H9 (cell line): ENCODE results near the gene TPCN2. TPM values are rescaled to one million over a fixed set of nuclear protein-coding genes. Genes with fewer than 3 reads are reported as not detected.

Source experiments
- DNase-seq: peaks from one replicate; pipeline ENCODE4 v3.0.0-alpha.2; 2017
- H2AFZ ChIP-seq: one replicate; pipeline ENCODE4 v1.6.1; 2013; ENCODE audit warnings: mild to moderate bottlenecking, low read length, control low read depth, moderate library complexity
- H2AK5ac ChIP-seq: 2 replicates; pipeline ENCODE4 v1.6.1; 2013; ENCODE audit warnings: low read length, control low read depth, mixed read lengths; ENCODE audit not compliant: insufficient read length
- H2BK120ac ChIP-seq: one replicate; pipeline ENCODE4 v1.6.1; 2013; ENCODE audit warnings: low read depth, mild to moderate bottlenecking, low read length, control low read depth, inconsistent platforms; ENCODE audit not compliant: poor library complexity, severe bottlenecking
- H2BK12ac ChIP-seq: 2 replicates; pipeline ENCODE4 v1.6.1; 2013; ENCODE audit warnings: low read length, control low read depth, mixed read lengths, low read depth; ENCODE audit not compliant: insufficient read length
- H2BK15ac ChIP-seq: 2 replicates; pipeline ENCODE4 v1.6.1; 2013; ENCODE audit warnings: low read depth, low read length, control low read depth
- H2BK20ac ChIP-seq: one replicate; pipeline ENCODE4 v1.6.1; 2013; ENCODE audit warnings: low read depth, mild to moderate bottlenecking, low read length, control low read depth, inconsistent platforms; ENCODE audit not compliant: poor library complexity, severe bottlenecking
- H2BK5ac ChIP-seq: 2 replicates; pipeline ENCODE4 v1.6.1; 2013; ENCODE audit warnings: low read length, control low read depth, mixed read lengths; ENCODE audit not compliant: insufficient read length
- H3K14ac ChIP-seq: 2 replicates; pipeline ENCODE4 v1.6.1; 2013; ENCODE audit warnings: low read length, control low read depth; ENCODE audit not compliant: insufficient read depth
- H3K18ac ChIP-seq: 2 replicates; pipeline ENCODE4 v1.6.1; 2013; ENCODE audit warnings: low read depth, mild to moderate bottlenecking, mixed read lengths, low read length, control low read depth; ENCODE audit not compliant: insufficient read length
- H3K23ac ChIP-seq: 2 replicates; pipeline ENCODE4 v1.6.1; 2013; ENCODE audit warnings: low read length, control low read depth, mixed read lengths, low read depth; ENCODE audit not compliant: insufficient read length
- H3K23me2 ChIP-seq: 2 replicates; pipeline ENCODE4 v1.6.1; 2013; ENCODE audit warnings: low read depth, mild to moderate bottlenecking, mixed read lengths, low read length, control low read depth; ENCODE audit not compliant: insufficient read length, poor library complexity, severe bottlenecking
- H3K27ac ChIP-seq: 2 replicates; pipeline ENCODE4 v1.5.1; 2013; ENCODE audit warnings: low read length, control low read depth, mixed read lengths, low read depth; ENCODE audit not compliant: insufficient read length
- H3K27me3 ChIP-seq: 2 replicates; pipeline ENCODE4 v1.6.1; 2013; ENCODE audit warnings: low read length, control low read depth, inconsistent platforms; ENCODE audit not compliant: insufficient read depth
- H3K4ac ChIP-seq: 2 replicates; pipeline ENCODE4 v1.6.1; 2013; ENCODE audit warnings: low read depth, mild to moderate bottlenecking, control low read depth, inconsistent platforms, low read length, moderate library complexity
- H3K4me1 ChIP-seq: 2 replicates; pipeline ENCODE4 v1.6.1; 2013; ENCODE audit warnings: low read length, control low read depth, inconsistent platforms; ENCODE audit not compliant: insufficient read depth
- H3K4me2 ChIP-seq: 2 replicates; pipeline ENCODE4 v1.6.1; 2013; ENCODE audit warnings: low read length, control low read depth, mixed read lengths; ENCODE audit not compliant: insufficient read length, insufficient read depth
- H3K56ac ChIP-seq: 2 replicates; pipeline ENCODE4 v1.6.1; 2013; ENCODE audit warnings: low read depth, mild to moderate bottlenecking, mixed read lengths, low read length, control low read depth; ENCODE audit not compliant: insufficient read length
- H3K79me1 ChIP-seq: 2 replicates; pipeline ENCODE4 v1.6.1; 2013; ENCODE audit warnings: low read depth, mild to moderate bottlenecking, moderate library complexity, low read length, control low read depth, inconsistent platforms; ENCODE audit not compliant: insufficient read depth, poor library complexity, severe bottlenecking
- H3K79me2 ChIP-seq: 2 replicates; pipeline ENCODE4 v1.6.1; 2013; ENCODE audit warnings: low read length, control low read depth, inconsistent platforms; ENCODE audit not compliant: insufficient read depth
- H3K9ac ChIP-seq: 2 replicates; pipeline ENCODE4 v1.6.1; 2013; ENCODE audit warnings: low read length, control low read depth, mixed read lengths; ENCODE audit not compliant: insufficient read length; ENCODE audit errors: extremely low read depth
- H3K9me3 ChIP-seq: one replicate; pipeline ENCODE4 v1.6.1; 2013; ENCODE audit warnings: low read depth, low read length, inconsistent platforms; ENCODE audit not compliant: control insufficient read depth
- H3T11ph ChIP-seq: one replicate; pipeline ENCODE4 v1.6.1; 2013; ENCODE audit warnings: mild to moderate bottlenecking, low read length, control low read depth, inconsistent platforms
- H4K20me1 ChIP-seq: one replicate; pipeline ENCODE4 v1.6.1; 2013; ENCODE audit not compliant: control insufficient read depth, insufficient read length, insufficient read depth
- H4K5ac ChIP-seq: 2 replicates; pipeline ENCODE4 v1.6.1; 2013; ENCODE audit warnings: low read depth, mild to moderate bottlenecking, mixed read lengths, low read length, control low read depth; ENCODE audit not compliant: insufficient read length
- H4K8ac ChIP-seq: replicated peaks from 2 replicates; pipeline ENCODE4 v1.6.1; 2013; ENCODE audit warnings: low read length, control low read depth, mixed read lengths, low read depth; ENCODE audit not compliant: insufficient read length
- H4K91ac ChIP-seq: 2 replicates; pipeline ENCODE4 v1.6.1; 2013; ENCODE audit warnings: low read depth, mild to moderate bottlenecking, moderate library complexity, mixed read lengths, low read length, control low read depth; ENCODE audit not compliant: insufficient read length
- H3K27ac Mint-ChIP-seq, 3 experiments: 2 replicates in 2 of 3; 3 replicates in 1 of 3; pipeline ENCODE4 v1.8.0; 2020 to 2021; ENCODE audit warnings: mixed read lengths in 3 of 3, mild to moderate bottlenecking in 1 of 3, moderate library complexity in 1 of 3
- H3K27me3 Mint-ChIP-seq: 2 replicates; pipeline ENCODE4 v1.8.0; 2021; ENCODE audit warnings: low read depth, mild to moderate bottlenecking, moderate library complexity, mixed read lengths
- H3K36me3 Mint-ChIP-seq, 3 experiments: 2 replicates in 2 of 3; 3 replicates in 1 of 3; pipeline ENCODE4 v1.8.0; 2020 to 2021; ENCODE audit warnings: low read depth in 3 of 3, mixed read lengths in 3 of 3; ENCODE audit not compliant: insufficient read depth in 1 of 3
- H3K4me1 Mint-ChIP-seq, 2 experiments: 2 replicates each; pipeline ENCODE4 v1.8.0; 2020; ENCODE audit warnings: mixed read lengths in 2 of 2
- H3K4me3 Mint-ChIP-seq, 2 experiments: 2 replicates in 1 of 2; 3 replicates in 1 of 2; pipeline ENCODE4 v1.8.0; 2020 to 2021; ENCODE audit warnings: mild to moderate bottlenecking in 2 of 2, mixed read lengths in 2 of 2, moderate library complexity in 1 of 2
- H3K9me3 Mint-ChIP-seq, 2 experiments: 2 replicates in 1 of 2; 3 replicates in 1 of 2; pipeline ENCODE4 v1.8.0; 2020; ENCODE audit warnings: mild to moderate bottlenecking in 2 of 2, mixed read lengths in 2 of 2, moderate library complexity in 1 of 2
- WGBS: extraction: QIAGEN DNeasy Blood & Tissue Kit; methylation state at CpG from one replicate; pipeline ENCODE4 v1.1.7; 2013; ENCODE audit warnings: missing lambda C conversion rate, low lambda C conversion rate, mixed read lengths; ENCODE audit not compliant: insufficient read length; ENCODE audit errors: extremely low coverage; 5-methylcytosine and 5-hydroxymethylcytosine counted together
- total RNA-seq: library from RNA; stranded (reverse); gene quantifications from 2 replicates; pipeline ENCODE4 v1.2.1, GENCODE V29; 2021
- TF ChIP-seq, protein P1 (sequence below): fragments of 200-600 bp; sonication (generic); conservative IDR thresholded peaks from 3 replicates; pipeline ENCODE4 v1.8.0; 2021; ENCODE audit warnings: antibody characterized with exemption, mild to moderate bottlenecking

The TPCN2 gene
- total RNA-seq, 1 experiment from 2014 or later: 16.8 TPM

DNA sequence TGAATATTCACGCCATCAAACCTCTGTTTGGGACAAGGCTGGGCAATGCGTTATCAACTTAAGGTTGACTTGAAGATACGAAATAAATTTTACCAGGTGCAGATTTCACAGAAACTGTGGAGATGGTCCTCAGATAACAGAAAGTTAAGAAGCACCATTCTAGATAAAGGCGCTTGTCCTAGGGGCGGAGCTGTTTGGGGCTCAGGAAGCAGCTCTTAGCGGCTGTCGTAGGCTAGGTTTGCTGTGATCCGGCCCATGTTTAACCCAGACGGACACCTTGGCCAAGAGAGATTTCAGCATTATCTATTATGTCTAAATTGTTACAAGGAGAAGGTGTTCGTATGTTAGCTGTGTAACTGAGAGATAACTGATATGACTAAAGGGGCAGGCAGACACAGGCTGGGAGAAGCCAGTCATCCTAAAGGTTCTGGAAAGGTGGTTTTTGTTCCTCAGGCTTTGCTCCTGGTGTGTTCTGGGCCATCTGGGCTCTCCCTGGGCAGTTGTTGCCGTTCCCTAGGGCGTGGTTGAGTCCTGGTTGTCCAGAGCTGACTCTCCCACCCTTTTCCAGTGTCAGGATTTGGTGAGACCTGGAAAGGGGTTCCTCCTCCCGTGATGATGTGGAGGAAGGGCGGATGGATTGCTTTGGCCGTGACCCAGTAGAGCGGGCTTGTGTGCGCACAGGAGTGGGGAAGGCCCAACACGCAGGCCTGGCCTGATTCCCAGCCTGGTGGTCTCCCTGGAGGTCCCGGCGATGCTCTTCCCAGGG lies 25.8 kb downstream of the TPCN2 start:
- no peak overlapping the region for H3K9ac ChIP-seq
- TF ChIP-seq, protein P1, sequence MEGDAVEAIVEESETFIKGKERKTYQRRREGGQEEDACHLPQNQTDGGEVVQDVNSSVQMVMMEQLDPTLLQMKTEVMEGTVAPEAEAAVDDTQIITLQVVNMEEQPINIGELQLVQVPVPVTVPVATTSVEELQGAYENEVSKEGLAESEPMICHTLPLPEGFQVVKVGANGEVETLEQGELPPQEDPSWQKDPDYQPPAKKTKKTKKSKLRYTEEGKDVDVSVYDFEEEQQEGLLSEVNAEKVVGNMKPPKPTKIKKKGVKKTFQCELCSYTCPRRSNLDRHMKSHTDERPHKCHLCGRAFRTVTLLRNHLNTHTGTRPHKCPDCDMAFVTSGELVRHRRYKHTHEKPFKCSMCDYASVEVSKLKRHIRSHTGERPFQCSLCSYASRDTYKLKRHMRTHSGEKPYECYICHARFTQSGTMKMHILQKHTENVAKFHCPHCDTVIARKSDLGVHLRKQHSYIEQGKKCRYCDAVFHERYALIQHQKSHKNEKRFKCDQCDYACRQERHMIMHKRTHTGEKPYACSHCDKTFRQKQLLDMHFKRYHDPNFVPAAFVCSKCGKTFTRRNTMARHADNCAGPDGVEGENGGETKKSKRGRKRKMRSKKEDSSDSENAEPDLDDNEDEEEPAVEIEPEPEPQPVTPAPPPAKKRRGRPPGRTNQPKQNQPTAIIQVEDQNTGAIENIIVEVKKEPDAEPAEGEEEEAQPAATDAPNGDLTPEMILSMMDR: no peak
- WGBS: no CpG with 5 or more reads among the region's 20 CpGs
- no peak overlapping the region for H4K5ac ChIP-seq
- H3K9me3 ChIP-seq: no peaks in the 10 kb centered on the region
- no peaks in the 10 kb centered on the region for H3K79me1 ChIP-seq
- no peak overlapping the region for H2BK15ac ChIP-seq
- H3K4me2 ChIP-seq: no peak overlapping the region
- peaks cover 3 to 29% (median 25%) of the 10 kb centered on the region in 3 experiments; a peak in 6 of 7 replicates for H3K36me3 Mint-ChIP-seq
- no peak overlapping the region for H3K14ac ChIP-seq
- H3K9me3 Mint-ChIP-seq: no peaks in the 10 kb centered on the region
- no peak overlapping the region for H3K23ac ChIP-seq
- no peak overlapping the region for H3T11ph ChIP-seq
- no peaks in the 10 kb centered on the region for H3K27me3 ChIP-seq
- no peaks in the 10 kb centered on the region for H3K79me2 ChIP-seq
- no peak overlapping the region for H3K27ac ChIP-seq
- peak overlapping the region in 2 of 3 experiments; percentile 24 to 39; a peak in 3 of 7 replicates for H3K27ac Mint-ChIP-seq
- no peak overlapping the region for H4K8ac ChIP-seq
- H2BK20ac ChIP-seq: no peak overlapping the region
- H3K18ac ChIP-seq: no peak overlapping the region
- no peak overlapping the region for H2BK120ac ChIP-seq
- no peaks in the 10 kb centered on the region for H3K23me2 ChIP-seq
- H2BK12ac ChIP-seq: no peak overlapping the region
- no peak overlapping the region for H2AFZ ChIP-seq
- H3K4me1 Mint-ChIP-seq: peaks cover 0 to 3% of the 10 kb centered on the region in 2 experiments; a peak in 1 of 4 replicates
- no peak overlapping the region for H2BK5ac ChIP-seq
- no peak overlapping the region for H4K91ac ChIP-seq
- H3K56ac ChIP-seq: no peak overlapping the region
- no peak for DNase-seq
- no peak overlapping the region for H3K4ac ChIP-seq
- no peaks in the 10 kb centered on the region for H3K4me1 ChIP-seq
- H3K4me3 Mint-ChIP-seq: no peak overlapping the region
- no peaks in the 10 kb centered on the region for H4K20me1 ChIP-seq
- no peaks in the 10 kb centered on the region for H3K27me3 Mint-ChIP-seq
- H2AK5ac ChIP-seq: no peak overlapping the region
